K562 (cell line): ENCODE results near the gene PBXIP1. TPM values are rescaled to one million over a fixed set of nuclear protein-coding genes. Genes with fewer than 3 reads are reported as not detected.

Experiments used
- ATF2 ChIP-seq: sonication (generic); formaldehyde crosslinking; IDR thresholded peaks from 2 replicates; pipeline ENCODE4 v1.8.1; 2022; ENCODE audit warnings: missing genetic modification reagents
- CREB1 ChIP-seq, 2 experiments: sonication (generic) in 1 of 2; formaldehyde crosslinking in 1 of 2; IDR thresholded peaks; 2 replicates each; pipeline versions ENCODE4 v1.6.1 to v1.8.0; 2012 to 2022; ENCODE audit warnings: inconsistent platforms in 1 of 2, mild to moderate bottlenecking in 1 of 2, missing genetic modification reagents in 1 of 2, moderate library complexity in 1 of 2
- CTBP1 ChIP-seq: fragments of 450-650 bp; IDR thresholded peaks from 2 replicates; pipeline ENCODE4 v1.6.1; 2016; ENCODE audit warnings: borderline replicate concordance
- ETS2 ChIP-seq: IDR thresholded peaks from 2 replicates; pipeline ENCODE4 v1.6.1; 2016; ENCODE audit warnings: borderline replicate concordance, missing genetic modification characterization, mild to moderate bottlenecking, moderate library complexity, missing compliant biosample characterization; ENCODE audit not compliant: poor library complexity, severe bottlenecking
- FOXP4 ChIP-seq: sonication (generic); formaldehyde crosslinking; IDR thresholded peaks from 2 replicates; pipeline ENCODE4 v1.8.0; 2022; ENCODE audit warnings: mild to moderate bottlenecking, missing genetic modification reagents, borderline replicate concordance
- HEY1 ChIP-seq: fragments of 250-450 bp; sonication (Bioruptor Pico); IDR thresholded peaks from 2 replicates; pipeline ENCODE4 v1.5.0; 2020; ENCODE audit warnings: mild to moderate bottlenecking, moderate library complexity, borderline replicate concordance
- L3MBTL2 ChIP-seq: fragments of 450-650 bp; IDR thresholded peaks from 2 replicates; pipeline ENCODE4 v1.6.1; 2016; ENCODE audit warnings: mild to moderate bottlenecking, moderate library complexity
- MTF1 ChIP-seq: fragments of 250-450 bp; sonication (Bioruptor Pico); IDR thresholded peaks from 2 replicates; pipeline ENCODE4 v1.9.0; 2021; ENCODE audit warnings: moderate library complexity, mild to moderate bottlenecking, inconsistent platforms, borderline replicate concordance
- PRMT5 ChIP-seq: sonication (generic); formaldehyde crosslinking; IDR thresholded peaks from 2 replicates; pipeline ENCODE4 v1.5.0; 2020; ENCODE audit warnings: missing genetic modification reagents
- PURB ChIP-seq: sonication (generic); formaldehyde crosslinking; IDR thresholded peaks from 2 replicates; pipeline ENCODE4 v1.9.0; 2021; ENCODE audit warnings: low read depth, mild to moderate bottlenecking, missing genetic modification reagents
- RBM25 ChIP-seq: fragments of 200-400 bp; formaldehyde crosslinking; IDR thresholded peaks from 2 replicates; pipeline ENCODE4 v1.6.1; 2018; ENCODE audit warnings: low read length, low read depth, moderate library complexity; ENCODE audit not compliant: severe bottlenecking
- RBM39 ChIP-seq: fragments of 200-400 bp; formaldehyde crosslinking; optimal IDR thresholded peaks from 2 replicates; pipeline ENCODE3; 2018; ENCODE audit warnings: low read depth, low read length
- RCOR1 ChIP-seq, 2 experiments: IDR thresholded peaks; 2 replicates each; pipeline ENCODE4 v1.6.1; 2012; ENCODE audit warnings: low read depth in 2 of 2, low read length in 2 of 2, borderline replicate concordance in 1 of 2, improper control_type of control experiment in 1 of 2
- RHOXF2B ChIP-seq: fragments of 250-450 bp; sonication (Bioruptor Pico); conservative IDR thresholded peaks from 2 replicates; pipeline ENCODE4 v1.5.1; 2021
- SMAD4 ChIP-seq: fragments of 250-450 bp; sonication (Bioruptor Pico); conservative IDR thresholded peaks from 2 replicates; pipeline ENCODE4 v1.8.0; 2021; ENCODE audit warnings: inconsistent platforms, mild to moderate bottlenecking, moderate library complexity
- SNAPC5 ChIP-seq: fragments of 250-450 bp; sonication (Bioruptor Pico); IDR thresholded peaks from 2 replicates; pipeline ENCODE4 v1.8.0; 2021; ENCODE audit warnings: moderate library complexity, mild to moderate bottlenecking, inconsistent platforms
- SREBF1 ChIP-seq: fragments of 150-350 bp; IDR thresholded peaks from 2 replicates; pipeline ENCODE4 v1.6.1; 2014; ENCODE audit warnings: antibody characterized with exemption, low read depth, low read length, borderline replicate concordance
- SRF ChIP-seq, 2 experiments: fragments of 250-450, 450-650 bp in 1 of 2; sonication (Bioruptor Pico) in 1 of 2; sonication (generic) in 1 of 2; formaldehyde crosslinking; IDR thresholded peaks; 2 replicates each; pipeline versions ENCODE4 v1.5.0 to v1.5.1; 2020 to 2022; ENCODE audit warnings: mild to moderate bottlenecking in 1 of 2, missing genetic modification reagents in 1 of 2
- TCFL5 ChIP-seq: fragments of 250-450 bp; sonication (Bioruptor Pico); conservative IDR thresholded peaks from 2 replicates; pipeline ENCODE4 v1.6.1; 2021; ENCODE audit warnings: mild to moderate bottlenecking, moderate library complexity, matching md5 sums
- THRAP3 ChIP-seq: fragments of 450-650 bp; IDR thresholded peaks from 2 replicates; pipeline ENCODE4 v1.6.1; 2016; ENCODE audit warnings: mild to moderate bottlenecking, inconsistent platforms, borderline replicate concordance
- ZNF175 ChIP-seq: fragments of 200-800 bp; sonication (Bioruptor generic); IDR thresholded peaks from 2 replicates; pipeline ENCODE4 v1.6.1; 2016; ENCODE audit warnings: low read depth, mild to moderate bottlenecking, missing genetic modification characterization, missing compliant biosample characterization
- ZNF217 ChIP-seq: sonication (generic); formaldehyde crosslinking; IDR thresholded peaks from 2 replicates; pipeline ENCODE4 v1.8.0; 2022; ENCODE audit warnings: mild to moderate bottlenecking, missing genetic modification reagents
- ZNF583 ChIP-seq: fragments of 250-450 bp; sonication (Bioruptor Pico); IDR thresholded peaks from 2 replicates; pipeline ENCODE4 v1.4.0; 2020
- polyA plus RNA-seq, 8 experiments: library from polyadenylated mRNA; depleted of rRNA in 4 of 8; stranded (reverse) in 5 of 8; unstranded in 3 of 8; fragments of >200 nt; fragmentation: Nextera tagmentation in 2 of 8; fragmentation: Illumina TruSeq in 1 of 8; extraction: Ambion mirVana in 2 of 8; extraction: Trizol in 1 of 8; gene quantifications; 2 replicates each; pipeline versions ENCODE4 v1.2.1 to v1.2.3, GENCODE V29; 2011 to 2014; ENCODE audit warnings: inconsistent platforms in 1 of 8, missing spikeins in 1 of 8
- total RNA-seq, 7 experiments: library from RNA; depleted of rRNA in 6 of 7; stranded (reverse); fragments of >200 nt in 6 of 7; fragmentation: Illumina TruSeq in 2 of 7; extraction: Trizol in 2 of 7; gene quantifications; 2 replicates each; pipeline versions ENCODE4 v1.2.1 to v1.2.3, GENCODE V29; 2011 to 2021; ENCODE audit warnings: low replicate concordance in 1 of 7

The PBXIP1 gene
- total and polyA plus RNA-seq, 9 of the 15 experiments (the other 6 are each of a cell fraction or from before 2014, with no cell fraction given), result 0.13 to 8.3 (median 5.8) TPM

GRCh38 chr1:154955718-154956543, at the start of gene PBXIP1 (continued):
- TF ChIP-seq PURB (CRISPR knock-in tag) (no peak), ETS2 (tag) (no peak), RBM39 (no peak), HEY1 (CRISPR knock-in tag) (no peak), FOXP4 (CRISPR knock-in tag) (0 out of 2 replicates have a peak, but pooled peaks have one; percentile 71), TCFL5 (CRISPR knock-in tag) (no peak), SNAPC5 (CRISPR knock-in tag) (no peak), ZNF175 (CRISPR knock-in tag) (no peak), SREBF1 (no peak), ZNF217 (CRISPR knock-in tag) (no peak), ATF2 (no peak), SRF (CRISPR knock-in tag; IDR thresholded peaks at IDR 0.05) (no peak), CREB1 (IDR thresholded peaks at IDR 0.05) (no peak), CREB1 (CRISPR knock-in tag; IDR thresholded peaks at IDR 0.05) (no peak), RBM25 (peak; percentile 76), THRAP3 (no peak), ZNF583 (CRISPR knock-in tag) (no peak), RCOR1 (IDR thresholded peaks at IDR 0.05; ENCODE audit: borderline replicate concordance in 1 of 2, low read depth in 2 of 2, low read length in 2 of 2) (no peak), RHOXF2B (CRISPR knock-in tag) (0 out of 2 replicates have a peak, but pooled peaks have one; percentile 42), MTF1 (CRISPR knock-in tag) (no peak), PRMT5 (CRISPR knock-in tag) (no peak), SMAD4 (no peak), L3MBTL2 (0 out of 2 replicates have a peak, but pooled peaks have one; percentile 40), CTBP1 (no peak)
